Measurements from ENCODE around the gene NDUFA6. TPM values are rescaled to one million over a fixed set of nuclear protein-coding genes. Genes with fewer than 3 reads are reported as not detected.
"Not testable (repeated sequence)": the region's sequence is repeated elsewhere in the genome, so short reads cannot be mapped to it uniquely, and the experiment has no call there.

NDUFA6 gene
- total RNA-seq, 1 donor from 2014 or later: 43.5 TPM

GRCh38 chr22:42111798-42112197 is 21.2 kb upstream of the NDUFA6 start:
- Histone ChIP-seq H3K4me3 (no peak overlapping the region), H3K9me3 (peaks cover 10% of the 10 kb centered on the region), H3K27me3 (ENCODE audit: low read depth) (no peaks in the 10 kb centered on the region), H3K36me3 (no peaks in the 10 kb centered on the region), H3K27ac (no peak overlapping the region), H3K4me1 (no peaks in the 10 kb centered on the region)
- DNase-seq: no peak
- TF ChIP-seq CTCF (IDR thresholded peaks at IDR 0.05): no peak
- no peak for ATAC-seq
- intact Hi-C loops (cut with DNase I): no loop called here

GRCh38 chr22:42108848-42109247 is 18.3 kb upstream of the NDUFA6 start:
- intact Hi-C loops (cut with DNase I): no loop called here
- Histone ChIP-seq H3K36me3 (no peaks in the 10 kb centered on the region), H3K27ac (no peak overlapping the region), H3K4me1 (no peaks in the 10 kb centered on the region), H3K9me3 (peaks cover 15% of the 10 kb centered on the region), H3K4me3 (no peak overlapping the region), H3K27me3 (ENCODE audit: low read depth) (no peaks in the 10 kb centered on the region)
- ATAC-seq (no peak), DNase-seq (no peak)
- TF ChIP-seq CTCF (IDR thresholded peaks at IDR 0.05): no peak

- H3K27ac ChIP-seq; ATAC-seq; DNase-seq; H3K36me3 ChIP-seq; H3K27me3 ChIP-seq (ENCODE audit: low read depth); H3K4me3 ChIP-seq; H3K4me1 ChIP-seq; intact Hi-C loops (cut with DNase I): not testable (repeated sequence)
- peaks cover 40% of the 10 kb centered on the region for H3K9me3 ChIP-seq
Observed at GRCh38 chr22:42104332-42104860, 13.8 kb upstream of the NDUFA6 start.

GRCh38 chr22:42101199-42101598 is 10.6 kb upstream of the NDUFA6 start:
- peaks cover 43% of the 10 kb centered on the region for H3K9me3 ChIP-seq
- TF ChIP-seq CTCF (IDR thresholded peaks at IDR 0.05): no peak
- H3K27ac ChIP-seq: no peak overlapping the region
- ATAC-seq (no peak), DNase-seq (no peak)
- no peaks in the 10 kb centered on the region for H3K4me1 ChIP-seq
- no peak overlapping the region for H3K4me3 ChIP-seq
- intact Hi-C loops (cut with DNase I): no loop called here
- no peaks in the 10 kb centered on the region for H3K36me3 ChIP-seq
- H3K27me3 ChIP-seq (ENCODE audit: low read depth): no peaks in the 10 kb centered on the region

GRCh38 chr22:42091455-42091782 is 847 bp upstream of the NDUFA6 start:
- peak overlapping the region; percentile 100 for H3K4me3 ChIP-seq
- H3K9me3 ChIP-seq: no peaks in the 10 kb centered on the region
- DNase-seq (no peak), ATAC-seq (peak in 1 of 2 donors; percentile 0)
- H3K27ac ChIP-seq: peak overlapping the region; percentile 99
- no peaks in the 10 kb centered on the region for H3K27me3 ChIP-seq (ENCODE audit: low read depth)
- H3K36me3 ChIP-seq: peaks cover 10% of the 10 kb centered on the region
- no peak for TF ChIP-seq CTCF (IDR thresholded peaks at IDR 0.05)
- intact Hi-C loops (cut with DNase I): no loop called here
- peaks cover 28% of the 10 kb centered on the region for H3K4me1 ChIP-seq

GRCh38 chr22:42086051-42086450 is 4.5 kb downstream of the NDUFA6 start:
- Histone ChIP-seq H3K36me3 (peaks cover 56% of the 10 kb centered on the region), H3K27ac (no peak overlapping the region), H3K4me3 (no peak overlapping the region), H3K27me3 (ENCODE audit: low read depth) (no peaks in the 10 kb centered on the region), H3K9me3 (no peaks in the 10 kb centered on the region), H3K4me1 (peaks cover 21% of the 10 kb centered on the region)
- DNase-seq (no peak), ATAC-seq (no peak)
- intact Hi-C loops (cut with DNase I): no loop called here
- TF ChIP-seq CTCF (IDR thresholded peaks at IDR 0.05): no peak

All from lower lobe of right lung (tissue), 2 donors.